Heart left ventricle (tissue), 16 donors: ENCODE data around the gene PARD3. TPM values are rescaled to one million over a fixed set of nuclear protein-coding genes. Genes with fewer than 3 reads are reported as not detected.

ENCODE experiments used
- ATAC-seq, 4 donors: fragments of 200-7000 bp; cut with Tn5 transposase; one replicate each; pipeline ENCODE4 v1.9.1; 2020 to 2022; ENCODE audit warnings: moderate library complexity in 4 of 4, mild to moderate bottlenecking in 3 of 4, moderate number of reproducible peaks in 1 of 4
- DNase-seq, 5 donors: peaks; one replicate each; pipeline ENCODE4 v3.0.0-alpha.2; 2020
- H3K27ac ChIP-seq, 12 donors: fragments of 200-600 bp; sonication (generic) in 4 of 12; one replicate each; pipeline versions ENCODE4 v1.5.0 to v1.8.0; 2016 to 2022; ENCODE audit warnings: mild to moderate bottlenecking in 2 of 12
- H3K27me3 ChIP-seq, 9 donors: fragments of 200-600 bp; sonication (generic) in 2 of 9; one replicate each; pipeline versions ENCODE4 v1.5.1 to v1.8.0; 2016 to 2022; ENCODE audit warnings: mild to moderate bottlenecking in 3 of 9
- H3K36me3 ChIP-seq, 9 donors: fragments of 200-600 bp; sonication (generic) in 2 of 9; one replicate each; pipeline versions ENCODE4 v1.5.0 to v1.8.0; 2018 to 2022; ENCODE audit warnings: mild to moderate bottlenecking in 2 of 9
- H3K4me1 ChIP-seq, 12 donors: fragments of 200-600 bp; sonication (generic) in 4 of 12; one replicate each; pipeline versions ENCODE4 v1.5.0 to v1.8.0; 2016 to 2022; ENCODE audit warnings: mild to moderate bottlenecking in 3 of 12
- H3K4me3 ChIP-seq, 12 donors: fragments of 200-600 bp; sonication (generic) in 4 of 12; one replicate each; pipeline versions ENCODE4 v1.5.0 to v1.8.0; 2017 to 2022; ENCODE audit warnings: mild to moderate bottlenecking in 9 of 12, moderate library complexity in 4 of 12
- H3K9me3 ChIP-seq, 12 donors: fragments of 200-600 bp; sonication (generic) in 4 of 12; one replicate each; pipeline versions ENCODE4 v1.5.0 to v1.8.0; 2016 to 2022; ENCODE audit warnings: mild to moderate bottlenecking in 1 of 12
- POLR2A ChIP-seq, 2 donors: fragments of 450-650 bp; IDR thresholded peaks; one replicate each; pipeline ENCODE4 v1.6.1; 2017; ENCODE audit warnings: antibody characterized with exemption in 2 of 2, mild to moderate bottlenecking in 2 of 2, moderate library complexity in 2 of 2
- WGBS, 4 donors: extraction: QIAGEN DNeasy Blood & Tissue Kit in 2 of 4; methylation state at CpG; one replicate each; pipeline versions ENCODE4 v1.1.5 to v1.1.7; 2013 to 2018; 5-methylcytosine and 5-hydroxymethylcytosine counted together
- intact Hi-C, 10 donors: fragments of 100-400 bp; cut with DNase I; formaldehyde crosslinking; loops; one replicate each; pipeline versions ENCODE4 v1.11.1 to v1.14.2; 2022
- polyA plus RNA-seq, 2 donors: library from polyadenylated mRNA; stranded (reverse); fragments of 200-250 nt; gene quantifications; one replicate each; pipeline ENCODE4 v1.2.3, GENCODE V29; 2013
- total RNA-seq, 9 donors: library from RNA; depleted of rRNA in 2 of 9; stranded (reverse); fragments of >200 nt in 2 of 9; fragmentation: NEBNext Ultra II Directional in 3 of 9; extraction: Animal tissue kit (Norgen Biotek cat#: 25700) in 3 of 9; gene quantifications; one replicate each; pipeline versions ENCODE4 v1.1.0 to v1.2.4, GENCODE V29; 2016 to 2023
- TF ChIP-seq, protein P1 (sequence below), 12 donors: fragments of 200-600 bp; sonication (generic) in 4 of 12; IDR thresholded peaks; one replicate each; pipeline versions ENCODE4 v1.5.0 to v1.8.0; 2018 to 2022; ENCODE audit warnings: antibody characterized with exemption in 12 of 12, mild to moderate bottlenecking in 5 of 12
- donor health status: ischemic (EF 13 %, LVEDD 7.1; RV severe dilation, severe dysfunction).
- donor health status: healthy with polysubstance abuse.
- donor health status: DM: no; HTN: yes; CAD: no.
- donor health status: DM: no; HTN: no; CAD: no.
- donor health status: ischemic (EF 25% LVEDD 6.9; RV normal size, moderate dysfunction).
- donor health status: ischemic (EF 25% LVEDD 5.7; RV mildly dilated, moderate dysfunction).
- donor health status: healthy.
- donor health status: DM: yes; HTN: yes; CAD: no.
- donor health status: ischemic (EF 35%, LVEDD 5.7; RV mildly dilated, moderate dysfunction).
- donor health status: nonischemic (EF 11% LVEDD 7.7; RV severe dilation, severe dysfunction).
- donor health status: DM: yes; HTN: yes; CAD: no.
- donor health status: PGD.
- donor health status: ischemic (EF 29% LVEDD 5.4; RV normal size, mild dysfunction).
- donor health status: nonischemic (EF 23%, LVEDD 6.1; RV moderate dilation, normal function).

Gene PARD3
- total and polyA plus RNA-seq, 11 donors, result 24.8 to 69.7 (median 33.1) TPM

DNA sequence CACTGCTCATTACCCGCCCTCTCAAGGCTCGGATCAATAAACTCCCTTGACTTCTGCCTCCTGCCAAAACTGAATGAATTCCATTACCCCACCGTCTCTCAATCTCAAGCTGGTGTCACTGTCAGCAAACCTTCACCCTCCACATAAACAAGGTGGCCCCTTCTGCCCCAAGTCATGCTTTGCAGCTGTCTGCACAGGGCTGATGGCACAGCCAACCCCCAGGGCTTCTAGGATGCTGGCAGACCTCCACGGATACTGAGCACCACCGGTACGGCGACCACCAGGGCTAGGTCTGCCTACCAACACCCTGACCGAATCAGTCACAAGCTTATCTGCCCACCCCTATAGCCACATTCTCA, 46.1 kb downstream of the PARD3 start:
- H3K27ac ChIP-seq, result peak overlapping the region in 4 of 12 donors; percentile 1 to 65 (median 42)

DNA sequence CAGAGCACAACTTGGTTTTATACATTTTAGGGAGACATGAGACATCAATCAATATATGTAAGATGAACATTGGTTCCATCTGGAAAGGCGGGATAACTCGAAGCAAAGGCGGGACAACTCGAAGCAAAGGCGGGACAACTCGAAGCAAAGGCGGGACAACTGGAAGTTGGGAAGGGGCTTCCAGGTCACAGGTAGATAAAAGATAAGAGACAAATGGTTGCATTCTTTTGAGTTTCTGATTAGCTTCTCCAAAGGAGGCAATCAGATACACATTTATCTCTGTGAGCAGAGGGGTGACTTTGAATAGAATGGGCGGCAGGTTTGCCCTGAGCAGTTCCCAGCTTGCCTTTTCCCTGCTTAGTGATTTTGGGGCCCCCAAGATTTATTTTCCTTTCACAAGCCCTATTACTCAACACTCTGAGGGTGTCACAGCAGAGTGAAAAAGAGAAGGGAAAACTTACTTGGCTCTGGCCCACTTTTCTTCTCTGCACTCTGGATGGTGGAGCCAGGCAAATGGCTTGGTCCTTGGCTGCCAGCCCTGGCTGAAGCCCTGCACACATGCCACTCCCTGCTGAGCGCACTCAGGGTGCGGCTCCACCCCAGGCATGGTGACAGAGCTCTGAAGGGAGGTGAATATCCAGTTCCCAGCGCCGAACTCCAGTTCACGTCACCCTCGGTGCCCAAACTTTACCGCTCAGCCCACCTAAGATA, 46.7 kb downstream of the PARD3 start:
- Histone ChIP-seq H3K27ac (peak overlapping the region in 4 of 12 donors; percentile 1 to 65 (median 42)), H3K27me3 (no peaks in the 10 kb centered on the region), H3K36me3 (no peaks in the 10 kb centered on the region), H3K9me3 (peaks cover 0 to 3% (median 0%) of the 10 kb centered on the region in 12 donors), H3K4me1 (peaks cover 0 to 46% (median 17%) of the 10 kb centered on the region in 12 donors), H3K4me3 (peak overlapping the region in 3 of 12 donors; percentile 18 to 34 (median 26))
- 67 to 76% (median 68%) methylated on average over 15 of the region's 15 CpGs for WGBS, 4 donors
- DNase-seq, result peak; percentile 72 to 88 (median 83)
- intact Hi-C loops, result loop anchor here in 2 of 10 donors (5.0 kb wide), 1 partner anchor 44 kb away; no protein-coding TSS in a partner anchor
- ATAC-seq, result peak; percentile 94 to 98 (median 98)
- no peak for TF ChIP-seq POLR2A (IDR thresholded peaks at IDR 0.05)
- TF ChIP-seq, protein P1, sequence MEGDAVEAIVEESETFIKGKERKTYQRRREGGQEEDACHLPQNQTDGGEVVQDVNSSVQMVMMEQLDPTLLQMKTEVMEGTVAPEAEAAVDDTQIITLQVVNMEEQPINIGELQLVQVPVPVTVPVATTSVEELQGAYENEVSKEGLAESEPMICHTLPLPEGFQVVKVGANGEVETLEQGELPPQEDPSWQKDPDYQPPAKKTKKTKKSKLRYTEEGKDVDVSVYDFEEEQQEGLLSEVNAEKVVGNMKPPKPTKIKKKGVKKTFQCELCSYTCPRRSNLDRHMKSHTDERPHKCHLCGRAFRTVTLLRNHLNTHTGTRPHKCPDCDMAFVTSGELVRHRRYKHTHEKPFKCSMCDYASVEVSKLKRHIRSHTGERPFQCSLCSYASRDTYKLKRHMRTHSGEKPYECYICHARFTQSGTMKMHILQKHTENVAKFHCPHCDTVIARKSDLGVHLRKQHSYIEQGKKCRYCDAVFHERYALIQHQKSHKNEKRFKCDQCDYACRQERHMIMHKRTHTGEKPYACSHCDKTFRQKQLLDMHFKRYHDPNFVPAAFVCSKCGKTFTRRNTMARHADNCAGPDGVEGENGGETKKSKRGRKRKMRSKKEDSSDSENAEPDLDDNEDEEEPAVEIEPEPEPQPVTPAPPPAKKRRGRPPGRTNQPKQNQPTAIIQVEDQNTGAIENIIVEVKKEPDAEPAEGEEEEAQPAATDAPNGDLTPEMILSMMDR (IDR thresholded peaks at IDR 0.05), result no peak

More for the DNA sequence above, 46.1 kb downstream of the PARD3 start:
- H3K27me3 ChIP-seq, result no peaks in the 10 kb centered on the region
- peaks cover 0 to 3% (median 0%) of the 10 kb centered on the region in 12 donors for H3K9me3 ChIP-seq
- peak in 2 of 4 donors; percentile 6 to 23 for ATAC-seq
- TF ChIP-seq, protein P1 (IDR thresholded peaks at IDR 0.05), result no peak
- no peak for TF ChIP-seq POLR2A (IDR thresholded peaks at IDR 0.05)
- peaks cover 0 to 51% (median 21%) of the 10 kb centered on the region in 12 donors for H3K4me1 ChIP-seq
- WGBS, 4 donors, result 52 to 71% (median 68%) methylated on average over 6 to 8 of the region's 8 CpGs
- H3K36me3 ChIP-seq, result no peaks in the 10 kb centered on the region
- no peak for DNase-seq
- peak overlapping the region in 3 of 12 donors; percentile 18 to 34 (median 26) for H3K4me3 ChIP-seq
- intact Hi-C loops, result loop anchor here in 2 of 10 donors (5.0 kb wide), 1 partner anchor 43 kb away; no protein-coding TSS in a partner anchor

DNA sequence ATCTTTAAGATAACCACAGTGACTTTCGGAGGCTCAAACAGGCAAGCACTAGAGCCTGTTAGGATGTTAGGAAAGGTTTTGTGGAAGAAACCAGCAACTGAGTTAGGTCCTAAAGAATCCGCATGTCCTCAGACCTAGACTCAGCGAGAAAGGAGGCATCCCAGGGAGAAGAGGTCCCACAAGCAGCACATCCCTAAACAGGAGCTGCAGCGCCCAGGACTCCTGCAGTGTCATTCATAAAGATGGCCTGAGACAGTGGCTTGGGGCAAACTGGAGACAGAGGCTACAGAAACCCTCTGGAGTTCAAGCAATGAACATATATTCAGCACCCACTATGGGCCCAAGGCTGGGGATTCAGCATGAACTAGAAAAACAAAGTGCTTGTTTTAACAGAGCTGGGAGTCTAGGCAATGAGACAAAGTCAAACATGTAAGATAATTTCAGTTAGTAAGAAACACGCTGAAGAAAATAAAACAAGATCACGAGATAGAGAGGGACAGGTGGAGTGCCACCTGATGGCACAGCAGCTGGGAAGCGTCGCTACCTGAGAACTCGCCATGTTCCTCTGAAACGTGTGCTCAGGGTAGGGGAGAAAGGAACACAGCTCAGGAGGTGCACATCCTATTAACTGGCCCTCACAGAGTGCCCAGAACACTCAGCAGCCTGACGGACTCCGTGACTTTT, 48.1 kb downstream of the PARD3 start:
- WGBS, 4 donors, result 91 to 93% (median 92%) methylated on average over 12 of the region's 12 CpGs
- H3K27ac ChIP-seq, result peak overlapping the region in 1 of 12 donors; percentile 35

More for the DNA sequence above, 48.1 kb downstream of the PARD3 start:
- H3K9me3 ChIP-seq, result peaks cover 0 to 3% (median 0%) of the 10 kb centered on the region in 12 donors
- TF ChIP-seq, protein P1 (IDR thresholded peaks at IDR 0.05), result no peak
- TF ChIP-seq POLR2A (IDR thresholded peaks at IDR 0.05), result no peak
- no peak overlapping the region for H3K4me3 ChIP-seq
- ATAC-seq (no peak), DNase-seq (no peak)
- intact Hi-C loops, result loop anchor here in 2 of 10 donors (5.0 kb wide), 1 partner anchor 45 kb away; no protein-coding TSS in a partner anchor
- peaks cover 0 to 48% (median 19%) of the 10 kb centered on the region in 12 donors for H3K4me1 ChIP-seq
- no peaks in the 10 kb centered on the region for H3K36me3 ChIP-seq
- no peaks in the 10 kb centered on the region for H3K27me3 ChIP-seq
